ENCODE measurements around the gene SLC22A23.

- TF ChIP-seq CTCF (IDR thresholded peaks at IDR 0.05) (no peak), ZFX (IDR thresholded peaks at IDR 0.05; ENCODE audit: borderline replicate concordance) (no peak)
Observed at GRCh38 chr6:3358413-3359100, 98.3 kb downstream of the SLC22A23 start.

Measured in 22Rv1 (cell line).